ENCODE measurements around the gene BCAS3.
"Not testable (repeated sequence)": the region's sequence is repeated elsewhere in the genome, so short reads cannot be mapped to it uniquely, and the experiment has no call there.

Gene BCAS3

DNA sequence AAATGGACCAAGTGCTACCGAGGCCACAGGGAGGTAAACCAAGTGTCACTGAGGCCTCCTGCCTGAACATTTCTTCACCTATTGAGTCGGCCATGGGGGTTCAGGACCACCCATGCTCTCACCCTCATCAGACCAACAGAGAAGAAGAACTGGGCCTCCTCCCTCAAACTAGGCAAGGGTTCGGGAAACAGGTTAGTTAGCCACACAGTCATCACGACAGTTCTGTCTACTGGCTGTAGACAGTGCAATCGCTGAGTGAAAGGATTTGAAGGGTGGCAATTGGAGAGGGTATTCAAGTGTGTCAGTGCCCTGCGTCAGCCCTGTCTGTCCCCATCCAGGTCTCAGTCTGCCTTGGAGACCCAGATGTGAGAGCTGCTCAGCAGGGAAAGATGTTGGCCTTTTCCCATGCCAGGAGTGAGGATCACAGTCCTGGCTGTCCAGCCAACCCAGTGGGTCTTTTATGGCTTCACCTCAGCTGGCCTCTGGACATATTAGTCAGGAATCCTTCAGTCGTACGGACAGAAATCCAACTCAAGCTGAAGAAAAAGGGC is 741.9 kb downstream of the BCAS3 start:
- FAIRE-seq (peak; percentile 87), DNase-seq (ENCODE audit: insufficient read length, low spot score) (no peak)

DNA sequence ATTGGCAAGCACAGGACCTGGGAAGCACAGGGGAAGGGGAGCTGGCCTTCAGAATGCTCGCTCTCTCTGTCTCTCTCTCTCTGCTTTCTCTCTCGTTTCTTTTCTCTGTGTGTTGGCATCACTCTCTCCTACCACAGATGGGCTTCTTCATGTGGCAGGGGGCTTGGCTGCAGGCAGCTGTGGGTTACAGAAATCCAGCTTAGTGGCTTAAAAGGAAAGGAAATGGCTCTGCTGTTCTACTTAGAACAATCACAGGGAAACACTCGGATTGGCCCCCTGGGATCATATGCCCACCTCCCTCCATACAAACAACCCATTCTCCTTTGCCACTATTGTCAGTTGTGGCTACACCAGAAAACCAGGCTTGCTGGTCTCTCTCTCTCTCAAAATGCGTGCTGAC is 742.4 kb downstream of the BCAS3 start:
- peak; percentile 44 for FAIRE-seq

DNA sequence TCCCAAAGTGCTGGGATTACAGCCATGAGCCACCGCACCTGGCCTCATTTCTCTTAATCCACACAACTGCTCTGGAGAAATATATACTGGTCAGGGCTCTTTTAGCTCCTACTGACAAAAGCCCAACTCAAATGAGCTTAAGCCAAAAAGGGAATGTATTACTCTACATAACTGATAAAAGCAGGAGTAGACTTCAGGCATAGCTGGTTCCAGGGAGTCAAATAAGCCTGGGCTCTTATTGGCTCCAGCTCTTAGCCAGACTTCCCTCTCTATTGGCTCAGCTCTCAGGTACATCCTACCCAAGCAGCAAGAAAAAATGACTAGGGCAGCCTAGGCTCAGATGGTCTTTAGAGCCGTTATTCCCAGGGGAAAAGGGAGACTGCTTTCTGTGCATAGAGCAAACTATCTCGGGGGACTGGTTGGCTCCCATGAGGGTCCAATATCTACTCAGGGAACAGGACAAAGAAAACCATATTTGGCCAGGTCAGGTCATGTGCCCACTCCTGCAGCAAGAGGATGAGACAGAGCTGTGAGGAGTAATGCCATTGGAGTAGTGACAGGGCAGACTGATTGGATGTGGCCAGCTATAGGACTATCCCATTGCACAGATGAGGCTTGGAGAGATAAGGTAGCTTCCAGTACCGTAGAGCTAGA is 743.2 kb downstream of the BCAS3 start:
- FAIRE-seq (peak; percentile 20), DNase-seq (ENCODE audit: insufficient read length, low spot score) (no peak)

More for the DNA sequence above, 742.4 kb downstream of the BCAS3 start:
- DNase-seq (ENCODE audit: insufficient read length, low spot score), result no peak

DNA sequence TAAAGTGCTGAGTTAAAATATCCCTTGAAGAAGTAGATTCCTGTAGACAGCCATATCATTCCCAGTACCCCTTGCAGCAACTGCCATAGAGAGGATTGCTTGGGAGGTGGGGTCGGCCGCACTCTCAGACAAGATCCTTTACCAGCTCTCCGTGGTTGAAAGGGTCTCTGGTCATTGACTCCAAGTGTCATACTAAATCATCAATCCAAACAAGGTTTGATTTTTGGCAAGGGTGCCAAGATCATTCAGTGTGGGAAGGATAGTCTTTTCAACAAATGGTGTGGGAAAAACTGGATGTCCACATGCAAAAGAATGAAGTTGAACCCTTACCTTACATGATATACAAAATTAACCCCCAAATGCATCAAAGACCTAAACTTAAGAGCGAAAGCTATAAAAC is 743.8 kb downstream of the BCAS3 start:
- FAIRE-seq, result peak; percentile 16
- DNase-seq (ENCODE audit: insufficient read length, low spot score), result no peak

DNA sequence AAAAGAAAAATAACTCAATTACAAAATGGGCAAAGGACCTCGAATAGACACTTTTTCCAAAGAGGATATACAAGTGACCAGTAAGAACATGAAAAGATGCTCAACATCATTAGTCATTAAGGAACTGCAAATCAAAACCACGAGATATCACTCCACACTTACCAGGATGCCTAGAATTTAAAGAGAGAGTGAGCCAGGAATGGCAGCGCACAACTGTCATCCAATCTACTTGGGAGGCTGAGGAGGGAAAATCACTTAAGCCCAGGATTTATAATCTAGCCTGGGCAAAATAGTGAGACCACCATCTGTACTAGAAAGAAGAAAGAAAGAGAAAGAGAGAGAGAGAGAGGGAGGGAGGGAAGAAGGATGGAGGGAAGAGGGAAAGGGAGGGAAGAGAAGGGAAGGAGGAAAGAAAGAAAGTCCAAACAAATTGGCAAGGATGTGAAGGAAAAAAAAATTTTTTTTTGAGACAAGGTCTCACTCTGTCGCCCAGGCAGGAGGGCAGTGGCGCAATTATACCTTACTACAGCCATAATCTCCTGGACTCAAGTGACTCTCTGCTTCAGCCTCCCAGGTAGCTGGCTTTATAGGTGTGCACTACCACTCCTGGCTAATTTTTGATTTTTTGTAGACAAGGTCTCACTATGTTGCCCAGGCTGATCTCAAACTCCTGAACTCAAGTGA is 744.6 kb downstream of the BCAS3 start:
- FAIRE-seq, result no peak
- DNase-seq (ENCODE audit: insufficient read length, low spot score), result no peak

DNA sequence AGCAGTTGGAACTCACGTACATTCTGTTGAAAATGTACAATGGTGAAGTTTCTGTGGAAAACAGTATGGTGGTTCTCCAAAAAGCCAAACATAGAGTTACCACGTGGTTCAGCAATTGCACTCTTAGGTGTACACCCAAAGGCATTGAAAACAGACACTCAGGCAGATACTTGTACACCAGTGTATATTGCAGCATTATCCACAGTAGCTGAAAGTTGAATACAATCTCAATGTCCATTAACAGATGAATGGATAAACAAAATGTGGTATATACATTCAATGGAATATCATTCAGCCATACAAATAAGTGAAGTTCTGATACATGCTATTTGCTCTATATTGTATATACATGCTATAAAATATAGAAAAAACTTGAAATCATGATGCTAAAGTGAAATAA is 745.2 kb downstream of the BCAS3 start:
- DNase-seq (ENCODE audit: insufficient read length, low spot score) (no peak), FAIRE-seq (peak; percentile 88)

DNA sequence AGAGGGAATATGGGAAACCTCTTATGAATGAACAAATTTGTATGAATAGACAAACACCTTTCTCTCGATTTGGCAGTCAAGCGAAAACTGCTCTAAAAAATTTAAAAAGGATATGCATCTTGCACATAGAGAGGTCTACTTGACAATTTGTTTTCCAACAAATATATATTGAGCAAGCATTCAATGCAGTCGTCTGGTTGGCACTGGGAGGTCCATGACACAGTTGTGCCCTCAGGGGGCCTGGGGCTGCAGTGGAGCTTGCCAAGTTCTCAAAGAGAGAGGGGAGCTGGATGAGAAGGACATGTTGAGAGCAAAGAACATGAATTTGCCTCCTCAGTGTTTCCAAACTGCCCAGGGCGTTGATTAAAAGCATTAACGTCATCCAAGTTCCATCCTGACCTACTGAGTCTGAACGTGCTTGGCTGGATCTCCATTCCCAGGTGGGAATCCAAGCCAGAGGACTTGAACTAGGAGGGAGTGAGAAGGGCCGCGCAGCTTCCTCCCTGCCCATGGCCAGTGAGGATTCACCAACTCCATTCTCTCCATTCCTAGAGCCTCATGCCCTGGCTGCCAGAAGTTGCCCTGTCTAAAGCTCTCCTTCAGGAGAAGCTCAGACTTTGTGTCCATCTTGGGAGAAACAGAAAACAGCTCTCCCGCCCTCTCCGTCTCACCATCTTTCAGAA is 746.5 kb downstream of the BCAS3 start:
- DNase-seq (ENCODE audit: insufficient read length, low spot score) (no peak), FAIRE-seq (peak; percentile 28)

DNA sequence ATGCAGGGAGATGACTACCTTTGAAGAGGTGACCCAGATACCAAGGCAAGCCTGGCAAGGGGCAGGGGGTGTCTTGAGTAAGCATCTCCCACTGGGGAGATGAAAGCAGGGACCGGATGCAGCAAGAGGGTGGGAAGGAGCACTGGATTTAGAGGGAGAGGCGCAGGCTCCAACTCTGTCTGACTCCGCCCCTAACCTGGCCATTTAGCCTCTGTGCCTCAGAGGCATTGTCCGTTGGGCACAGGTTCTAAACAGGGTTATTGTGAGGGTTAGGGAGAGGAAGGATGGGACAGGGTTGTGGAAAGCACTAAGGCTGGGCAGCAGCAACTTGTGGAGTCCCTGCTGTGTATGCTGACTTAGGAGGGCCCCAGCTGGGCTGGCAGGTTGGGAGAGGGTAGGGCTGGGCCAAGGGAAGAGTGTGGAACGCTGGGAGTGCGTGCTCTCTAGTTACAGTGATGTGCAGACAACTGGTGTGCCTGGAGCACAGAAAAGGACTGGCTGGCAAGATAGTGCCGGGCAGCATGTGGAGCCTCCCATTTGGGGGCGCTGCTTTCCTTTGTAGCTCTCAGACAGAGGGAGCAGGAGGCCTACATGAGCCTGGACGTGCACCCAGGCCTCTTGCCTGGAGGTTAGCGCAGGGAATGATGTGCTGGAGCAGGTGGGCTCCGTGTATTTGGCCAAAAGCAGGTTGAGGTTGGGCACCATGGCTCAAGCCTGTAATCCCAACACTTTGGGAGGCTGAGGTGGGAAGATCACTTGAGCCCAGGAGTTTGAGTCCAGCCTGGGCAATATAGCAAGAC is 748.2 kb downstream of the BCAS3 start:
- FAIRE-seq, result peak; percentile 80
- no peak for DNase-seq (ENCODE audit: insufficient read length, low spot score)

DNA sequence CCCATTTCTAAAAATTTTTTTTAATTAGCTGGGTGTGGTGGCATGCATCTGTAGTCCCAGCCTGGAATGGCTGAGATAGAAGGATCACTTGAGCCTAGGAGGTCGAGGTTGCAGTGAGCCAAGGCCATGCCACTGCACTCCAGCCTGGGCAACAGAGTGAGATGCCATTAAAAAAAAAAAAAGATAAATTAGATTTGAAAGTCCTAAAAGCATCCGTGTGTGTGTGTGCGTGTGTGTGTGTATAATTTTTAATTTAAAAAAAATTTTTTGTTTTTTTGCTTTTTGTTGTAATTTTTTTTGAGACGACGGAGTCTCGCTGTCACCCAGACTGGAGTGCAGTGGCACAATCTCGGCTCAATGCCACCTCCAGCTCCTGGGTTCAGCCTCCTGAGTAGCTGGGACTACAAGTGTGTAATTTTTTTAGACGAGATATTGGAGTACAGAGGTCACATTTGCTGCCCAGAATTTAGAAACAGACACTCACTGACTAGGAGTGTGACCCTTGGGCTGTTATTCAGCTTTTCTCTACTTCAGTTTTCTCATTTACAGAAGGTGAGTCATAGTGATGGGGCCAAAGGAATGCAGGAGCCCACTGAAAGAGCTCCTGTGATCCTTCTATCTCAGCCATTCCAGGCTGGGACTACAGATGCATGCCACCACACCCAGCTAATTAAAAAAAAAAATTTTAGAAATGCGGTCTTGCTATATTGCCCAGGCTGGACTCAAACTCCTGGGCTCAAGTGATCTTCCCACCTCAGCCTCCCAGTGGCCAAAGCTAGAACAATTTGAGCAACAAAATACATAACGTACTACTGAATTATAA is 749.0 kb downstream of the BCAS3 start:
- peak; percentile 81 for DNase-seq (ENCODE audit: insufficient read length, low spot score)
- FAIRE-seq, result peak; percentile 49

DNA sequence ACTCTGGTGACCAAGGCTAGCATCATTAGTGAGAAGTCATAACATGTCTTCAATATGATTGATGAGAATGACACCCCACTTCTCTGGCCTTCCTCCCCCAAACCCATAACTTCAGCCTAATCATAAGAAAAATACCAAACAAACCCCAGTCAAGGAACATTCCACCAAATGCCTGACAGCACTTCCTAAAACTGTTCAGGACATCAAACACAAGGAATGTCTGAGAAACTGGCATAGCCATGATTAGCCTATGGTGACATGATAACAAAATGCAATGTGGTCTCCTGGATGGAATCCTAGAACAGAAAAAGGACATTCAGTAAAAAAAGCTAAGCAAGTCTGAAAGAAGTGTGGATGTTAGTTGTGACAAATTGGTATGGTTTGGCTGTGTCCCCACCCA is 749.9 kb downstream of the BCAS3 start:
- no peak for DNase-seq (ENCODE audit: insufficient read length, low spot score)
- peak; percentile 62 for FAIRE-seq

DNA sequence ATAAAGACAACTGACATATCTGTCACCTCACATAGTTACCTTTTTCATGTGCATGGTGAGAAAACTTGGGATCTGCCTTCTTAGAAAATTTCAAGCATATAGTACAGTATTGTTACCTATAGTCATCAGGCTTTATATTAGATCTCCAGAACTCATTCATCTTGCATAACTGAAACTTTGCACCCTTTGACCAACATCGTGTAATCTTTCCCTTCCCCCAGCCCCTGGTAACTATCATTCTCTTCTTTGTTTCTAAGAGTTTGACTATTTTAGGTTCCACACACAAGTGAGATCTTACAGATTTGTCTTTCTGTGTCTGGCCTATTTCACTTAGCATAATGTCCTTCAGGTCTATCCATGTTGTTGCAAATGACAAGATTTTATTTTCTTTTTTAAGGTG is 751.6 kb downstream of the BCAS3 start:
- DNase-seq (ENCODE audit: insufficient read length, low spot score) (no peak), FAIRE-seq (no peak)

DNA sequence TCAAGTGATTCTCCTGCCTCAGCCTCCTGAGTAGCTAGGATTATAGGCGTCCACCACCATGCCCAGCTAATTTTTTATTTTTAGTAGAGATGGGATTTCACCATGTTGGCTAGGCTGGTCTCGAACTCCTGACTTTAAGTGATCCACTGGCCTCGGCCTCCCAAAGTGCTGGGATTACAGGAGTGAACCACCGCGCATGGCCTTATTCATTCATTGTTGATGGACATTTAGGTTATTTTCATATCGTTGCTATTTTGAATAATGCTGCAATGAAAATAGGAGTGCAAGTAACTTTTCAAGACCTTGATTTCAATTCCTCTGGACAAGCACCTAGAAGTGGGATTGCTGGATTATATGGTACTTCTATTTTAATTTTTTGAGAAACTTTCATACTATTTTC is 752.2 kb downstream of the BCAS3 start:
- FAIRE-seq; DNase-seq (ENCODE audit: insufficient read length, low spot score): not testable (repeated sequence)

DNA sequence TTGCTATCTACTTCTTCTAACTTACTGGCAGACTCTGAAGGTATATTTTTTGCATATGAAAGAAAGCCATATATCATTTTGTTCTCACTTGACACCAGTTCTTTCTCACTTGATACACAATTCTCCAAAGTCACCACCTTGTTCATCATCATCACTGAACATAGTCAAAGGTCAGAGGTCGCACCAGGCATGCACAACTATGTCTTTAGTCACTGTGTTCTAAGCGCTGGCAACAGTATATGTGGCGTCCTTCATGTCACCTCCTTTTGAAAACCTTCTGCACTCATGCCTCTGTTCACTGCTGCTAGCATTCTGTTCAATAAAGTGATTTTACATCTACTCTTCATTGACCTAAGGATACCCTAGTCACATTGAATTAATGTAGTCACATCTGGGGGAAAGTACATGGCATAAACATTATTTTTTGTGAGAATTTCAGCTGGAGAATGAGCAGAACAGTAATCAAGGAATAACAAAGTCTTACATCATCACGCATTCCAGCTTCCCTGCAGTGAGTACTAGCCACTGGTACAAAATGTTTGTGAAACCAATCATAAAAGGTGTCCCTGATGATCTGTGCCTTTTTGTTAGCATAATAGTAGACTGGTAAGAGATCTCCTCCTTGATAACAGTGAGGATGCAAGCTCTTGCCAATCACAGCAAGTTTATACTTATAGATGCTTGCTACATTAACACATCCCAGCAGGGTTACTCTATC is 754.1 kb downstream of the BCAS3 start:
- FAIRE-seq, result peak; percentile 88
- DNase-seq (ENCODE audit: insufficient read length, low spot score), result no peak

DNA sequence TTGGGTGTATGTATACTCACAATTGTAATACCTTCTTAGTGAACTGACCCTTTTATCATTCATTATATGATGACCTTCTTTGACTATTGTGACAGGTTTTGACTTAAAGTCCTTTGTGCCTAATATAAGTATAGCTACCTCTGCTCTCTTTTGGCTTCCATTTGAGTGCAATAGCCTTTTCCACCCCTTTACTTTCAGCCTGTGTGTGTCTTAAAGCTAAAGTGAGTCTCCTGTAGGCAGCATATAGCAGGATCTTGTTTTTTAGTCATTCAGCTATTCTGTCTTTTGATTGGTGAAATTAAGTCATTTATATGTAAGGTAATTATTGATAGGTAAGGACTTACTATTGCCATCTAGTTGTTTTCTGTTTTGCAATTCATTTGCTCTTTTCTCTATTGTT is 758.6 kb downstream of the BCAS3 start:
- peak; percentile 36 for FAIRE-seq
- DNase-seq (ENCODE audit: insufficient read length, low spot score), result no peak

DNA sequence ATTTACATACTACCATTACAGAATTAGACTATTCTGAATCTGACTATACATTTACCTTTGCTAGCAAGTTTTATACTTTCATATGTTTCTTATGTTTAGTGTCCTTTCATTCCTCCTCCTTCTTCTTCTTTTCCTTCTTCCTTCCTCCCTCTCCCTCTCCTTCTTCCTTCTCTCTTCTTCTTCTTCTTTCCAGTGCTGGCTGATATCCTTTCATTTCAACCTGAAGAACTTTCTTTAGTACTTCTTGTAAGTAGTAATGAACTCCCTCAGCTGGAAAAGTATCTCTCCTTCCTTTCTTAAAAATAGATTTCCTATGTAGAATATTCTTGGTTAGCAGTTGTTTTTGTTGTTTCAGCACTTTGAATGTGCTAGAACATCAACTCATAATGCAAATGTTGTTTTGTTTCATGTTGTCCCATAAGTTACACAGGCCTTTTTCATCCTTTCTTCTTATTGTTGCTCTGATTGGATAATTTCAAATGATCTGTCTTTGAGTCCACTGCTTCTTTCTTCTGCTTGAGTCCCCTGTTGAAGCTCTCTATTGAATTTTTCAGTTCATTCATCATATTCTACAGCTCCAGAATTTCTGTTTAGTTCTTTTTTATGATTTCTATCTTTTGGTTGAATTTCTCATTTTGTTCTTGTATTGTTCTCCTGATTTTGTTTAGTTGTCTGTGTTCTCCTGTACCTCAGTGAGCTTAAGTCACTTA is 759.5 kb downstream of the BCAS3 start:
- FAIRE-seq (no peak), DNase-seq (ENCODE audit: insufficient read length, low spot score) (no peak)

DNA sequence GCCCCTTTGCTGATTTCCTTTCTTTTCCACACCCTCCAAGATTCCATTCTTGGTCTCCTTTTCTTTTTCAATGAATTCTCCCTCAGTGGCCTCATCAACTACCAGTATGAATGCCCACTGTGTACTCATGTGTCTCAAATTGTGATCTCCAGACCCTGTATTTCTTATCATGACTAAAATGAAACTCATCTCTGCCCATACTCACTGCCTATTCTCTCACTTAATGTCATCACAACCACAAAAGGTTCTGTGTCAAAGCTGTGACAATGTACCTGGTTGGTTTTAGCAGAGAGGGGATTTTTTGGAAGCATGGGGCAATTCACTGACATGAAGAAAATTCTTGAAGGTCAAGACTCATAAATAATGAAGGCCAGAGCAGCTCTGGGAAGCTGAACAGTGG is 763.0 kb downstream of the BCAS3 start:
- no peak for FAIRE-seq
- DNase-seq (ENCODE audit: insufficient read length, low spot score), result no peak

DNA sequence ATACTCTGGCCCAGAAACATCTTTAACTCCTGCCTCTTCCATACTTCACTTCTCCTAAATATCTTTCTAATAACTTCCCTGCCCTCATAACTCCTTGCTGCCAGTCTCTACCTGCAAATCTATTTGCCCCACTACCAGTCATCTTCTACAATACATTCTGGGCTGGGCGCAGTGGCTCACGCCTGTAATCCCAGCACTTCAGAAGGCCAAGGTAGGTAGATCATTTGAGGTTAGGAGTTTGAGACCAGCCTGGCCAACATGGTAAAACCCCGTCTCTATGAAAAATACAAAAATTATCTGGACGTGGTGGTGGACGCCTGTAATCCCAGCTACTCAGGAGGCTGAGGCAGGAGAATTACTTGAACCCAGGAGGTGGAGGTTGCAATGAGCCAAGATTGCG is 763.9 kb downstream of the BCAS3 start:
- not testable (repeated sequence) for DNase-seq (ENCODE audit: insufficient read length, low spot score); FAIRE-seq

DNA sequence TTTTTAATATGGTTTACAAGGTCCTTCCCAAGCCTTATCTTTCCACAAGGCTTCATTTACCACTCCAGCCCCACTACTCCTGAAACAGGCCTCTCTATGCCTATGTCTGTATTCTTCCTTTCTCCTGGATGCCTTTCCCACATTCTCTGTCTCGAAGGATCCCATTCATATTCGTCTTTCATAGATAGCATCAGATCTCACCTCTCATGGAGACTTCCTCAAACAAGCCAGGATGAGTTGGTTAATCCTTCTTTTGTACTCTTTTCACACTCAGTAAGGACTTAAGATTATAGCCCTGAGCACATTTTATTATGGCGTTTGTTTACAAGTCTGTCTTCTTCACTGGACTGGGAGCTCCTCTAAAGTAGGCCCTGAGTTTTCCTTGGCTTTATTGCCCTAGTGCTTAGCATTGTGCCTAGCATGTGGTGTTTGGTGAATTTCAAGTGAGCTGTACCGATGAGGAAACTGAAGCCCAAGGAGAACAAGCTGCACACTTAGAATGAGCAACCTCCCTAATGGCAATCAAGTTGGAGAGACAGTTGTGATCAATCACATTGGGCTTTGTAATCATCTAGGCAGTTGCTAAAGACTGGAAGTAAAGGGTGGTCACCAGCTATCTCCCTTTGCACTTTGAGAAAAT is 764.6 kb downstream of the BCAS3 start:
- FAIRE-seq, result peak; percentile 80
- no peak for DNase-seq (ENCODE audit: insufficient read length, low spot score)

Measured in HTR-8/SVneo (cell line).